T-helper 17 cell (primary cell): ENCODE data around the gene TMC7. TPM values are rescaled to one million over a fixed set of nuclear protein-coding genes. Genes with fewer than 3 reads are reported as not detected.

Source experiments
- ATAC-seq: fragments of 150-1000 bp; cut with Tn5 transposase; 2 replicates; pipeline ENCODE4 v1.10.0; 2021; ENCODE audit warnings: mild to moderate bottlenecking, moderate library complexity
- DNase-seq, 3 donors: peaks; one replicate each; pipeline versions ENCODE4 v3.0.0 to v3.0.0-alpha.2; 2020 to 2021
- H3K9me3 ChIP-seq: one replicate; pipeline ENCODE4 v1.7.0; 2013; ENCODE audit warnings: low read length, mild to moderate bottlenecking; ENCODE audit not compliant: control insufficient read depth, poor library complexity, severe bottlenecking
- H3K27ac Mint-ChIP-seq: one replicate; pipeline ENCODE4 v1.8.0; 2022; ENCODE audit warnings: mild to moderate bottlenecking, moderate library complexity, mixed read lengths
- H3K27me3 Mint-ChIP-seq: one replicate; pipeline ENCODE4 v1.8.0; 2022; ENCODE audit warnings: mixed read lengths
- H3K36me3 Mint-ChIP-seq: one replicate; pipeline ENCODE4 v1.8.0; 2022; ENCODE audit warnings: low read depth, mixed read lengths
- H3K4me1 Mint-ChIP-seq: one replicate; pipeline ENCODE4 v1.8.0; 2022; ENCODE audit warnings: mild to moderate bottlenecking, mixed read lengths
- H3K4me3 Mint-ChIP-seq: one replicate; pipeline ENCODE4 v1.8.0; 2022; ENCODE audit warnings: mild to moderate bottlenecking, moderate library complexity, mixed read lengths
- total RNA-seq, 4 donors: library from RNA in 2 of 4; stranded (reverse) in 2 of 4; gene quantifications; one replicate each; pipeline ENCODE4 v1.2.3 and lab custom pipeline; 2022 to 2026

TMC7 gene
- total RNA-seq, 2 donors from 2014 or later = not detected

DNA sequence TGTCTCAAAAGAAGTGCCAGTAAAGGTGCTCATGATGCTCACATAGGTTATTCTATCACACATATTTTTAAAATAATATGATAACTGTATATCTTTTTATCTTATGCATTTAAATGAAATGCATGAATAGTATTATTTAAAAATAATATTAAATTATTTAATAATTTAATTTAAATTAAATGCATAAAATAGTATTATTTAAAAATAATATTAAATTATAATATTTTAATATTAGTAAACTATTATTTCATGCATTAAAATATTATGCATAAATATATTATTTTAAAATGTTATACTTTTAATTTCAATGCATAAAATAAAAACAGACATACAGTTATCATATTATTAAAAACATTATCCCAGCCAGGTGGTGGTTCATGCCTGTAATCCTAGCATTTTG lies 33.4 kb downstream of the TMC7 start:
- H3K27ac Mint-ChIP-seq = no peak overlapping the region
- H3K9me3 ChIP-seq = no peaks in the 10 kb centered on the region
- DNase-seq (no peak), ATAC-seq (no peak)
- H3K4me1 Mint-ChIP-seq = no peaks in the 10 kb centered on the region
- H3K4me3 Mint-ChIP-seq = no peak overlapping the region
- H3K27me3 Mint-ChIP-seq = no peaks in the 10 kb centered on the region
- no peaks in the 10 kb centered on the region for H3K36me3 Mint-ChIP-seq

GRCh38 chr16:19020689-19021088 lies 37.0 kb downstream of the TMC7 start:
- H3K27ac Mint-ChIP-seq = no peak overlapping the region
- ATAC-seq = no peak
- no peaks in the 10 kb centered on the region for H3K27me3 Mint-ChIP-seq
- H3K9me3 ChIP-seq = no peaks in the 10 kb centered on the region
- H3K36me3 Mint-ChIP-seq = no peaks in the 10 kb centered on the region
- H3K4me3 Mint-ChIP-seq = no peak overlapping the region
- no peak for DNase-seq
- H3K4me1 Mint-ChIP-seq = no peaks in the 10 kb centered on the region

GRCh38 chr16:19021747-19022146 lies 38.0 kb downstream of the TMC7 start:
- Mint-ChIP-seq H3K27ac (no peak overlapping the region), H3K4me1 (no peaks in the 10 kb centered on the region), H3K36me3 (no peaks in the 10 kb centered on the region), H3K4me3 (no peak overlapping the region), H3K27me3 (no peaks in the 10 kb centered on the region)
- no peaks in the 10 kb centered on the region for H3K9me3 ChIP-seq
- DNase-seq = no peak
- no peak for ATAC-seq

GRCh38 chr16:19027416-19027815 lies 43.7 kb downstream of the TMC7 start:
- no peak for ATAC-seq
- no peaks in the 10 kb centered on the region for H3K9me3 ChIP-seq
- Mint-ChIP-seq H3K36me3 (peaks cover 2% of the 10 kb centered on the region), H3K27ac (no peak overlapping the region), H3K27me3 (peaks cover 17% of the 10 kb centered on the region), H3K4me1 (no peaks in the 10 kb centered on the region), H3K4me3 (no peak overlapping the region)
- no peak for DNase-seq

DNA sequence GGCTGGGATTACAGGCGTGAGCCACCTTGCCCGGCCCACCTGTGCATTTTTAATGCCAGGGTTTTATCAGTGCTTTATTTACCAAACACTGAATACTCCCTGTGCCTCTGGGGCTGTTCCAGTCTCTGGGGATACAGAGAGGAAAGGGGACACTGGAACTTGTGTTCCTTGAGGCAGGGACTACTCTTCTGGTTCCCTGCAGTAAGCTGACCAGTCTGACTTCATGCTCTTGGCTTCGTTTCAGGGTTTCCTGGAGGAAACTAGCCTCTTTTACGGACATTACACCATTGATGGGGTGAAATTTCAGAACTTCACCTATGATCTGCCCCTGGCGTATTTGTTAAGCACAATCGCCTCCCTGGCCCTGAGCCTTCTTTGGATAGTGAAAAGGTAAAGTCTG lies 46.2 kb downstream of the TMC7 start:
- DNase-seq (no peak), ATAC-seq (no peak)
- Mint-ChIP-seq H3K27ac (no peak overlapping the region), H3K4me1 (no peaks in the 10 kb centered on the region), H3K4me3 (no peak overlapping the region), H3K27me3 (peaks cover 17% of the 10 kb centered on the region), H3K36me3 (peaks cover 2% of the 10 kb centered on the region)
- H3K9me3 ChIP-seq = no peaks in the 10 kb centered on the region

- no peak for DNase-seq
- Mint-ChIP-seq H3K27ac (no peak overlapping the region), H3K27me3 (peaks cover 17% of the 10 kb centered on the region), H3K4me3 (no peak overlapping the region), H3K36me3 (peaks cover 2% of the 10 kb centered on the region), H3K4me1 (no peaks in the 10 kb centered on the region)
- H3K9me3 ChIP-seq = no peaks in the 10 kb centered on the region
- ATAC-seq = no peak
Observed at GRCh38 chr16:19031738-19032137, 48.0 kb downstream of the TMC7 start.

DNA sequence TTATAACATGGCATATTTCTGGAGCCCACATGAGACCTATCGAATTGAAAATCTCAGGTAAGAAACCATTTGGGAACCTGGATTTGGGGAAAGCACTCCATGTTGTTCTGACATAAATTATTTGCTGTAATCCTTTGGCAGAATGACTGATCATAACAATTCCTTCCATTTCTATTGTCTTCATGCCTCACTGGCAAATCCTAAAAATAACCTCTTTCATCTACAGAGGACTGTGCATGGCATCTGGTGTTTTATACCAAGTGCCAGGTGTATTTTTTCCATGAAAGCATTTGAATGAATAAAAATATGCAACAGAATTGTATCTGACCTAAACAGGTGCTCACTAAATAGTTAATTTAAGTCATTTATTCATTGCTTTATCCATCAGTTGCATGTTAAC lies 50.0 kb downstream of the TMC7 start:
- no peaks in the 10 kb centered on the region for H3K4me1 Mint-ChIP-seq

DNA sequence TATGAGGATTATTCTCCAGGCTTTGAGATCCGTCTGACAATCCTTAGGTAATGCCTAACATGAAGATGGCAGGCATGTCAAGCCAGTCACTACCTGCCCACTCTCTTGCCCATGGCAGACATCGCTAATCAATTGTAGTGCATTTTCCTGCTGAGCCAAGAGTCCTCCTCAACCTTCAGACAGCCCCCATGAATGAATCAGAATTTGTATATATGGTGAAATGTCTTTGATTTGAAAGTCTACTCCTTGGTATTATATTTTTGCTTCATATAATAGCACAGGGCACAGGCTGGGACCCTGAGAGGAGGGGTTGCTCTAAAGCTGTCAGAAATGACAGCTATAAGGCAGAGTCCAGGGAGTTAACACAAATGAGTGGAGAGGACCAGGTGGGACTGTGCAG lies 56.7 kb downstream of the TMC7 start:
- Mint-ChIP-seq H3K27me3 (peaks cover 6% of the 10 kb centered on the region), H3K4me3 (no peak overlapping the region), H3K27ac (no peak overlapping the region), H3K36me3 (peaks cover 2% of the 10 kb centered on the region), H3K4me1 (no peaks in the 10 kb centered on the region)
- no peaks in the 10 kb centered on the region for H3K9me3 ChIP-seq
- ATAC-seq = no peak
- DNase-seq = no peak

More for the DNA sequence above, 50.0 kb downstream of the TMC7 start:
- Mint-ChIP-seq H3K27me3 (peaks cover 17% of the 10 kb centered on the region), H3K27ac (no peak overlapping the region), H3K36me3 (peaks cover 2% of the 10 kb centered on the region), H3K4me3 (no peak overlapping the region)
- DNase-seq (no peak), ATAC-seq (no peak)
- no peaks in the 10 kb centered on the region for H3K9me3 ChIP-seq

DNA sequence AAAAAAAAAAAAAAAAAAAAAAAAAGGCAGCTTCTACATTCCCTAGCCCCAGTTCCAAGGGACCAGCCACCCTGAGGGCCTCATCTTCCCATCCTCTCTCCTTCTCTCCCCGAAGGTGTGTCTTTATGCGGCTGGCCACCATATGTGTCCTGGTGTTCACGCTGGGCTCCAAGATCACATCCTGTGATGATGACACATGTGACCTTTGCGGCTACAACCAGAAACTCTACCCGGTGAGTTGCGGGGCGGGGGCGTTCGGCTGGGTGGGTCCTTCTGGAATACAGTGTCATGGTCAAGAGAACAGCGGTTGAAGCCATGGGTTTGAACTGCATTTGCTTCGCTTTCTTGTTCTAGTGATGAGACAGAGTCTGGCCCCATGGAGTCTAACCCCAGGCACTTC lies 61.0 kb downstream of the TMC7 start:
- H3K27ac Mint-ChIP-seq = no peak overlapping the region
- DNase-seq (no peak), ATAC-seq (no peak)
- H3K27me3 Mint-ChIP-seq = peaks cover 11% of the 10 kb centered on the region
- no peaks in the 10 kb centered on the region for H3K4me1 Mint-ChIP-seq
- H3K36me3 Mint-ChIP-seq = peaks cover 2% of the 10 kb centered on the region
- no peaks in the 10 kb centered on the region for H3K9me3 ChIP-seq
- H3K4me3 Mint-ChIP-seq = no peak overlapping the region

DNA sequence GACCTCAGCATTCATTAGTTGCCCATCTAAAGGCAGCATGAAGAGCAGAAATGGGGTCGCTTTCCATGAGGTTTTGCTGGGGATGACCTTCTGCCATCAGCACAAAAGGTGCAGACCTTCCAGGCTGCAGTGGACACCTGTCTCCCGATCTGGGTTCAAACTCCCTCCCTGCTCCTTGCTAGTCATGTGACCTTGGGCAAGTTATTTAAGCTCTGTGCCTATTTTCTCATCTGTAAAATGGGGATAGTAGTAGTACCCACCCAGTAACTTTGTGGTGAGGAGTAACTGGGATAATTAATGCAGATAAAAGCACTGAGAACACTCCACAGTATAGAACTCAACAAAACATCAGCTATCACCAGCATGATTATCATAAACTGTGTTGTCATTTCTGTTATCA lies 62.3 kb downstream of the TMC7 start:
- peaks cover 11% of the 10 kb centered on the region for H3K27me3 Mint-ChIP-seq
- no peak overlapping the region for H3K27ac Mint-ChIP-seq
- DNase-seq = no peak
- H3K9me3 ChIP-seq = no peaks in the 10 kb centered on the region
- no peak for ATAC-seq
- H3K4me1 Mint-ChIP-seq = peaks cover 3% of the 10 kb centered on the region
- H3K4me3 Mint-ChIP-seq = no peak overlapping the region
- peaks cover 2% of the 10 kb centered on the region for H3K36me3 Mint-ChIP-seq

DNA sequence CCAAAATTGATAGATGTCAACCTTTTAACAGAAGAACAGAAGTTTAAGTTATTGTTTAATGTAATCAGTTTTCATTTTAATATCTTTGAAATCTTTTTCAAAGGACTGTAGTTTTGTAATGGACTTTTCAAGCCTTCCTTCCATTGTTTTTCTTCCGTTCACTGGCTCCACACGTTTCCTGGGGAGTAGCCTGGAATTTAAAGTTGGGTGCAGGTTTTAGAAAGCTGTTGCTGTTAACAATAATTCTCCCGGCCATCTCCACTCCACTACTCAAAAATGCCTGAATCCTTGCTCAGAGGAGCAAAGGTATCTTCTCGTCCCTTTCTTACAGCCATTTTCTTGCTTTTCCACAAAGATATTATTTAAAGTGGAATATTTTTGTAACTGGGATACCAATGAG lies 79.0 kb downstream of the TMC7 start:
- no peak overlapping the region for H3K4me3 Mint-ChIP-seq
- H3K9me3 ChIP-seq = no peaks in the 10 kb centered on the region
- no peak overlapping the region for H3K27ac Mint-ChIP-seq
- H3K27me3 Mint-ChIP-seq = peaks cover 6% of the 10 kb centered on the region
- peaks cover 3% of the 10 kb centered on the region for H3K36me3 Mint-ChIP-seq
- H3K4me1 Mint-ChIP-seq = peaks cover 7% of the 10 kb centered on the region
- ATAC-seq (no peak), DNase-seq (no peak)

DNA sequence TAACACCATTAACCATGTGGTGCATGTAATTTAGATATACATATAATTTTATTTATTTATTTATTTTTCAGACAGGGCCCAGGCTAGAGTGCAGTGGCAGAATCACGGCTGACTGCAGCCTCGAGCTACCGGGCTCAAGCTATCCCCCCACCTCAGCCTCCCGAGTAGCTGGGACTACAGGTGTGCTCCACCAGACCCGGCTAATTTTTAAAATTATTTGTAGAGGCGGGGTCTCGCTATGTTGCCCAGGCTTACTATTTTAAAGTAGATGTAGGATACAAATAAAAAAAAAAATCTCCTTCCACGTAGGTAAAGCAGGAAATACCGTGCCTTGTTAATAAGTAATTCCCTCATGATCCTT lies 83.2 kb downstream of the TMC7 start:
- ATAC-seq = no peak

GRCh38 chr16:19067349-19068236 lies 83.9 kb downstream of the TMC7 start, which contains the start of gene COQ7:
COQ7 (plus strand) TSS chr16:19067614; CDS start chr16:19067665, 51 bp downstream.
- DNase-seq = peak; percentile 94 to 96 (median 95)
- peak within 1 kb of the TSS; percentile 97 for H3K27ac Mint-ChIP-seq
- peaks cover 9% of the 10 kb centered on the region for H3K4me1 Mint-ChIP-seq
- peak within 1 kb of the TSS; percentile 90 for H3K4me3 Mint-ChIP-seq
- ATAC-seq = peak; percentile 87
- H3K9me3 ChIP-seq = no peaks in the 10 kb centered on the region
- H3K36me3 Mint-ChIP-seq = peaks cover 3% of the 10 kb centered on the region
- no peaks in the 10 kb centered on the region for H3K27me3 Mint-ChIP-seq

More for the DNA sequence above, 83.2 kb downstream of the TMC7 start:
- Mint-ChIP-seq H3K27me3 (no peaks in the 10 kb centered on the region), H3K27ac (peak overlapping the region; percentile 97), H3K4me1 (peaks cover 9% of the 10 kb centered on the region), H3K4me3 (peak overlapping the region; percentile 90), H3K36me3 (peaks cover 3% of the 10 kb centered on the region)
- H3K9me3 ChIP-seq = no peaks in the 10 kb centered on the region
- DNase-seq = no peak

DNA sequence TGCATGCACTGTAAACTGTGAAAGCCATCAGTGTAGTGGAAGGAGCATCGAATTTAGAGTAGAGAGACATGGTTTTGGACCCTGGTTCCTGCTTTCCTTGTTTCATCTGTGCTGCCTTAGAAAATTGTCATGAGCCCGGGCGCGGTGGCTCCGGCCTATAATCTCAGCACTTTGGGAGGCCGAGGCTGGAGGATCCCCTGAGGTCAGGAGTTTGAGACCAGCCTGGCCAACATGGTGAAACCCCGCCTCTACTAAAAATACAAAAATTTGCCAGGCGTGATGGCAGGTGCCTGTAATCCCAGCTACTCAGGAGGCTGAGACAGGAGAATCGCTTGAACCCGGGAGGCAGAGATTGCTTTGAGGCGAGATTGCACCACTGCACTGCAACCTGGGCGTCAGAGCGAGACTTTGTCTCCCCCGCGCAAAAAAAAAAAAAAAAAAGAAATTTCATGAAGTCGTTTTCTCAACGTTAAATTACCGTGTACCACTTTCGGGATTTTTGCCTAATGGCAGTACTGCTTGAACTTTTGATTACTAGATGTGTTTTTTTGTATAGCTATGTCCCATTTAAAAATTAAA lies 84.6 kb downstream of the TMC7 start:
- DNase-seq (no peak), ATAC-seq (no peak)
- H3K27ac Mint-ChIP-seq = peak overlapping the region; percentile 97
- H3K27me3 Mint-ChIP-seq = no peaks in the 10 kb centered on the region
- H3K36me3 Mint-ChIP-seq = peaks cover 3% of the 10 kb centered on the region
- peaks cover 9% of the 10 kb centered on the region for H3K4me1 Mint-ChIP-seq
- H3K4me3 Mint-ChIP-seq = peak overlapping the region; percentile 90
- no peaks in the 10 kb centered on the region for H3K9me3 ChIP-seq
